Measurements from ENCODE around the gene TAAR6. TPM values are rescaled to one million over a fixed set of nuclear protein-coding genes. Genes with fewer than 3 reads are reported as not detected.
"Not testable (repeated sequence)": the region's sequence is repeated elsewhere in the genome, so short reads cannot be mapped to it uniquely, and the experiment has no call there.

The TAAR6 gene
- under 1 TPM in 1 of 4 donors, not detected in 3; 0.16 TPM for polyA plus RNA-seq (ENCODE audit: insufficient read length in 4 of 4)

DNA sequence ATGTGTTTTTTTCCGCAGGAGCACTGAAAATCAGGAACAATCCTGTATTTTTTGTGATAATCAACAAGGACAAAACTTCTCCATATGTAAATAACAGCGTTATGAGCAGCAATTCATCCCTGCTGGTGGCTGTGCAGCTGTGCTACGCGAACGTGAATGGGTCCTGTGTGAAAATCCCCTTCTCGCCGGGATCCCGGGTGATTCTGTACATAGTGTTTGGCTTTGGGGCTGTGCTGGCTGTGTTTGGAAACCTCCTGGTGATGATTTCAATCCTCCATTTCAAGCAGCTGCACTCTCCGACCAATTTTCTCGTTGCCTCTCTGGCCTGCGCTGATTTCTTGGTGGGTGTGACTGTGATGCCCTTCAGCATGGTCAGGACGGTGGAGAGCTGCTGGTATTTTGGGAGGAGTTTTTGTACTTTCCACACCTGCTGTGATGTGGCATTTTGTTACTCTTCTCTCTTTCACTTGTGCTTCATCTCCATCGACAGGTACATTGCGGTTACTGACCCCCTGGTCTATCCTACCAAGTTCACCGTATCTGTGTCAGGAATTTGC, at the start of gene TAAR6:
TSS of gene TAAR6 (plus strand) at position 102 of the 557 bp plus-strand sequence. CDS start at position 102, 0 bp downstream.
- DNase-seq (ENCODE audit: low read depth in 4 of 4, low spot score in 2 of 4): no peak

GRCh38 chr6:132520953-132521352, 49.2 kb upstream of the TAAR6 start:
- DNase-seq (ENCODE audit: low read depth in 4 of 4, low spot score in 2 of 4): no peak

- no peak for DNase-seq (ENCODE audit: low read depth in 4 of 4, low spot score in 2 of 4)
These were observed 45.5 kb upstream of the TAAR6 start for GRCh38 chr6:132524646-132525045.

- no peak for DNase-seq (ENCODE audit: low read depth in 4 of 4, low spot score in 2 of 4)
These were observed 44.3 kb upstream of the TAAR6 start for GRCh38 chr6:132525866-132526265.

DNA sequence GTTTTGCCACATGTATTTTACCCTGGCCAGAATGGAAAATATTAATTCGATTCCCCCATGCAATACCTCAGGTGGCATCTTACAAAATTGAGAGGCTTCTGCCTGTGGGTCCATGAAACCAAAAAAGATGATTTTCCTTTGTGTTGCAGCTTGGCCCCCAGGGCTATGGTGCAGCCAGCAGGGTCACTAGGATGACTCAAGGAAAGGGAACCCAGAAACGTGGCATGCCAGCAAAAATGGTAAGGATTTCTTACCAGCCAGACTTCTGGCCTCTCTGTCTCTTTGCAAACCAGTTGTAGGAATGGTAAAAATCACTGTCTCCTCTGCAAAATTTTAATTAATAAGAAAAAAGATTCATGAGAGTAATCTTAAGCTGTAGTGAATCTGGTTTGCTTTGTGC, 43.7 kb upstream of the TAAR6 start:
- no peak for DNase-seq (ENCODE audit: low read depth in 4 of 4, low spot score in 2 of 4)

DNA sequence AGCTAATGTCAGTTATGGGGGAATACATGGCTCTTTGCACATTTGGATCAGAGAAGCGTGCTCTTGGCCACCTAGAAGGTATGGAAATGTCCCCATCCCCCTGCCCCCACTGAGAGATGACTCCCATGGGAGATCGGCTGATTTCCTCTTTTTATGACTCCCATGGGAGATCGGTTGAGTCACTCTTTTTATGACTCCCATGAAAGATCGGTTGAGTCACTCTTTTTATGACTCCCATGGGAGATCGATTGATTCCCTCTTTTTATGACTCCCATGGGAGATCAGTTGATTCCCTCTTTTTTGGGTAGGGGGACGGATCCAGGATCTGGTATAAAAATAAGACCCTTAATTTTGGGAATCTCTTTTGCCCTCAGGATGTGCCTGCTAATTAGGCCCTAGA, 42.3 kb upstream of the TAAR6 start:
- no peak for DNase-seq (ENCODE audit: low read depth in 4 of 4, low spot score in 2 of 4)

GRCh38 chr6:132530293-132530974, 39.7 kb upstream of the TAAR6 start:
- DNase-seq (ENCODE audit: low read depth in 4 of 4, low spot score in 2 of 4): peak in 3 of 4 donors; percentile 54 to 60 (median 59)

DNA sequence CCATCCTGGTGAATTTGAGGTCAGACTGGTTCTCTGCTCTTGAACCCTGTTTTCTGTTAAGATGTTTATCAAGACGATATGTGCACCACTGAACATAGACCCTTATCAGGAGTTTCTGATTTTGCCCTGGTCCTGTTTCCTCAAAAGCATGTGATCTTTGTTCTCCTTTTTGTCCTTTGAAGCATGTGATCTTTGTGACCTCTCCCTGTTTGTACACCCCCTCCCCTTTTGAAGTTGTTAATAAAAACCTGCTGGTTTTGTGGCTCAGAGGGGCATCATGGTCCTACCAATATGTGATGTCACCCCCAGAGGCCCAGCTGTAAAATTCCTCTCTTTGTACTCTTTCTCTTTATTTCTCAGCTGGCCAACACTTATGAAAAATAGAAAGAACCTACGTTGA, 35.6 kb upstream of the TAAR6 start:
- DNase-seq (ENCODE audit: low read depth in 4 of 4, low spot score in 2 of 4): not testable (repeated sequence)

DNA sequence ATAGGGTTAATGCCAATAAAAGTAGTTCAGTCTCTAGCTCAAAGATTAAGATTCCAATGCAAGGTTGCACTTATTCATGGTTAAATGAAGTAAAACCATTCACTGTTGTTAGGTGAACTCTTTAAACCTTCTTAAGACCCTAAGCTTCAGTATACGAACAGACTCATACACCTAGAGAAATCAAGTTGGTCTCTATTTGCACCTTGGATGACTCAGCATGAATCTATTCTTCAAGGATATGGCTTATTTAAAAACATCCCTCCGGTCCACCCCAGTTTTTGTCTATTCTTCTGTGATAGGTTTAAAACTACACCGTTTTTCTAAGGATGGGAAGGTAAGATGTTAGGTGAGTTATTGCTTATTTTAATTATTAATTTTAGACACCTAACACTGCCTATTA, 33.0 kb upstream of the TAAR6 start:
- no peak for DNase-seq (ENCODE audit: low read depth in 4 of 4, low spot score in 2 of 4)

DNA sequence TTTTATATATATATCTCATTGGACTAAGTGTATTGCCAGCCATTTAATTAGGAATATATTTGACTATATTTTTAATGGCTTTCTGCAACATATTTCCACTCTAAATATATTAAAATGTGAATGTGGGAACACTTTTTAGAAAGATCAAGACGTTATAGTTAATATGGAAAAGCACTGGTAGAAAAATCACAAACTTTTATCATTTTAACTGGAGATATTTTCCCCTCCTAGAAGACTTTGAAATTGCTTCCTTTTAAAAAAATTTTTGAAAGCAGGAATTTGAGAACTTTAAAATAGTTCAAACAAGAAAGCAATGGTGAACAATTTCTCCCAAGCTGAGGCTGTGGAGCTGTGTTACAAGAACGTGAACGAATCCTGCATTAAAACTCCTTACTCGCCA, 32.1 kb upstream of the TAAR6 start, which contains the start of gene TAAR9:
TSS of gene TAAR9 (plus strand) at position 301 of the 400 bp plus-strand sequence. CDS start at position 314, 13 bp downstream.
- DNase-seq (ENCODE audit: low read depth in 4 of 4, low spot score in 2 of 4): no peak

DNA sequence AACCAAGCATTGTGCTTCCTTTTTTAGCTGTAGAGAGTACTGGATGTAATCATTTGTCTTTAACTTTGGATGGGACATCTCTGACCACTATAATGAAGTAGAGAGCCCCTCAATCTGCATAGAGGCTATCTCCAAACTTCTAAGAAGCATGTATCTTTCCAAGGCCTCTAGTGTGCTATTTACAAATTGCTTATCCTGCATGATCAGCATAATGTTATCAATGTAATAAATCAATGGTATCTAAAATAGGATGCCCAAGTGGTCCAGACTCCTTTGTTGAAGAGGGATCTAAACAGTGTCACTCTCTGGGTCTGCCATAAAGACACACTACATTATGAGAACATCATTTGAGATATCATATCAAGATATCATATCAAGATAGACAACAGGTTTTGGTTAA, 25.3 kb upstream of the TAAR6 start:
- no peak for DNase-seq (ENCODE audit: low read depth in 4 of 4, low spot score in 2 of 4)

DNA sequence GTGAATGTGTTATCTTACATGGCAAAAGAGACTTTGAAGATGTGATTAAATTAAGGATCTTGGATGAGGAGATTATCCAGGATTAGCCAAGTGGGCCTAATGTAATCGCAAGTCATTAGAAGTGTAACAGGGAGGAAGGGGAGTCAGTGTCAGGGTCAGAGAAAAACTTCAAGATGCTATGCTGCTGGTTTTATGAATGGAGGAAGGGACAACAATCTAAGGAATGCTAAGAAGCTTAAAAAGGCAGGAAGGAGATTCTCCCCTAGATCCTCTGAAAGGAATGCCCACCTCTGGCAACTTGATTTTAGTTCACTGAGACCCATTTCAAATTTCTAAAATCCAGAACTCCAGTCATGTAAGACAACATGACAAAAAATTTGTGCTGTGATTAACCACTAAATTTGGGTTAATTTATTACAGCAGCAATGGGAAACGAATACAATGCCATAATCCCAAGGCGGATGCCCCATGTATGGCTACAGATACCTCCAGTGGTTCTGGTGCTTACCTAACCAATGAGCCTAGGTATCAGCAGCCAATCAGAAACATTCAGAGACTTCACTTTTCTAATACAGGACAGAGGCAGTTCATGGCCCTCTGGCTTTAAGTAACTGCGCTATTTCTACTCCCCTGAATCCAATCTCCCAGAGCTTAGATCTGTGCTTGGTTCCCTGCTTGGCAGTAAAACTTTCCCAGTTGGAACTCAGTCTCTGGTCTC, 21.2 kb upstream of the TAAR6 start:
- DNase-seq (ENCODE audit: low read depth in 4 of 4, low spot score in 2 of 4): no peak

DNA sequence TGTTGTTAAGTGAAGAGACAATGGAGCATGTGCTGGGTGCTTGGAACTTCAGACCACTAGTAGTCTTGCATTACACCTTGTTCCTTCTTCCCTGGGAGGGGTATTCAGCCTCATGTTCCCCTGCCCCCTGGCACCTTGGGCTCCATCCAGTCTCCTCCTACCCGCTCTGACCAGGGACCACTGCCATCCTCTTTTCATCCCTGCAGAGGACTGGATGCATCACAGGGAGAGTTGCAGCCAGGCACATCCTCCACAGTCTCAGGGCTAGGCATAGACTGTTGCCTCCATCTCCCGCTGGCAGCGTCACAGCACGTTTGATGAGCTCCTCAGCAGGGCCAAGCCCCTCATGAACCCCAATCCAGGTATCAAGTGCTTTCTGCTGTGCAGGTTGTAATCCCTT, 18.9 kb upstream of the TAAR6 start:
- DNase-seq (ENCODE audit: low read depth in 4 of 4, low spot score in 2 of 4): no peak

- DNase-seq (ENCODE audit: low read depth in 4 of 4, low spot score in 2 of 4): no peak
These were observed 17.8 kb upstream of the TAAR6 start, which contains the start of gene TAAR8 for GRCh38 chr6:132552372-132552771. TSS of gene TAAR8 (plus strand) at chr6:132552672. CDS start at chr6:132552693, 21 bp downstream.

DNA sequence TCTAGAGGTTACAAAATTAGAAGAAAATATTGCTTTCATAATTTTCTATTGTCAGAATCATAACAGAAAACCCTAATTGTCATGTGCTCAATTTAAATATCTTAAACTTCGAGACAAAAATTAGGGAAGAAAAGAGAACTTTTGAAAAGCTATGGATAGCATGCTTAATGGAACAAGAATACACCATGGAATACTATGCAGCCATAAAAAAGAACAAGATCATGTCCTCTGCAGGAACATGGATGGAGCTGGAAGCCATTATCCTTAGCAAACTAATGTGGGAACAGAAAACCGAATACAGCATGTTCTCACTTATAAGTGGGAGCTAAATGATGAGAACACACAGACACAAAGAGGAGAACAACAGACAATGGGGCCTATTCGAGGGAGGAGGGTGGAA, 10.0 kb upstream of the TAAR6 start:
- DNase-seq (ENCODE audit: low read depth in 4 of 4, low spot score in 2 of 4): not testable (repeated sequence)

DNA sequence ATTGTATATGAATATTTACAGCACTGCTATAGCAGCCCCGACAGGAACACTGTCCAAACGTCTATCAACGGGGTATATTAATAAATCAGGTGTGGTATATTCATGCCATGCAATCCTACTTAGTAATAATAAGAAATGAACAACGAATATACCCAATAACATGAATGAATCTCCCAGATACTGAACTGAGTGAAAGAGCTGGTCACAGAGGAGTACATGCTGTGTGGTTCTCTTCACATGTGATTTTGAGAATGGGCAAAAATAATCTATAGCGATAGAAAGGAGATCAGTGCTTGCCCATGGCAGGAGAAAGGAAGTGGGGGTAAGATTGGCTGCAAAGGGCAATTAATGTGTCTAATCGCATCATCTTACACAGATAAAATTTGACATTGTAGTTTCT, 3.7 kb upstream of the TAAR6 start:
- DNase-seq (ENCODE audit: low read depth in 4 of 4, low spot score in 2 of 4): no peak

GRCh38 chr6:132567566-132567965, 2.6 kb upstream of the TAAR6 start:
- DNase-seq (ENCODE audit: low read depth in 4 of 4, low spot score in 2 of 4): no peak

DNA sequence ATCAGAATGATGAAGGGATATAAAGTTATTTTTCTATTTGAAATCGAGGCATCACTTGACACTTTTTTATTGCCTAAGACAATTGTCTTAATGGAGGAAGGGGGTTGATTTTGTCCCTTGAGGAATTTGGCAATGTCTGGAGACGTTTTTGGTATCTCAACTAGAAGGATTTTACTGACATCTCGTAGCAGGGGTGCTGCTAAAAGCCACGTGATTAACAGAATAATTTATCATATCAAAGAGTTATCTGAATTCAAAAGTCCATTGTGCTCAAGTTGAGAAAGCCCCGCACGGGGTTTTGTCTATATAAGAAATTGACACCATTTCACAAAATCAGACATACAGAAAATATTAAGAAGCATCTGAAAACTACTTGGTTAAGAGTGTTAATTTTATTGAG, 1.5 kb upstream of the TAAR6 start:
- no peak for DNase-seq (ENCODE audit: low read depth in 4 of 4, low spot score in 2 of 4)

DNA sequence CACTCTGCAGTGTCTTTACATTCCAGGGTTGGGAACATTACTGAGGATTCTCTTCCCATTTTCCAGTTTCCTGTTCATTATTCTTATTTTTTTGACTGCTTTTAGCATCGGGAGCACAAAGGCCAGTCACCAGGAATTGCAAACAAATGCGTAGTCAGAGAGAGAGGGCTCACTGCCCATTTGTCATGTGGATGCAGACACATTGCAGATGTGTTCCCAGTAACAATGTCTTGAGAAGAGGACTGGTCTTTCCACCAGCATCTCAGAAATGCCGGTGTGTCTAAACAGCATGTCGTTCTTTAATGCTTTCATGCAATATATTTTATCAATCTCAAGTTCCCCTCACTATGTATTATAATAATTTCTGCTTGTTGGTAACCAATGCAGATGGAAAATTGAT, 952 bp upstream of the TAAR6 start:
- peak in 1 of 4 donors; percentile 6 for DNase-seq (ENCODE audit: low read depth in 4 of 4, low spot score in 2 of 4)

DNA sequence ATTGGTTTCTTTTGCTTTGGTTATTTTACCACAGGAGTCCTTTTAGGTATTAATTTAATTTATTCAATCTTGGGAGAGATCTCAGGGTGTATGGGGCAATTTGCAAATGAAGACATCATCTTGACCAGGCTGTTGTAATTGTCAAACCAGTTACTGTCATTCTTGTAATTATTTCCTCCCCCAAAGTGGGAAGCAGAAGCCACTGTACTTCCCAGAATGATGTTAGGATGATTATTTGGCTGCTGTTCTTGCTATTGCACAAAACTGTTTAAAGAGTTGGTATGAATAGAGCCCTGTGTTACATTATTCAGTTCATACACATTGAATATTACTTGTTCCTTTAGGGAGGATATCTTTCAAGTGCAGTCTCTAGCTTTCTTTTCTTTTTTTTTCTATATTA, 1.7 kb downstream of the TAAR6 start:
- no peak for DNase-seq (ENCODE audit: low read depth in 4 of 4, low spot score in 2 of 4)

- DNase-seq (ENCODE audit: low read depth in 4 of 4, low spot score in 2 of 4): no peak
These were observed 14.6 kb downstream of the TAAR6 start for GRCh38 chr6:132584698-132585097.

DNA sequence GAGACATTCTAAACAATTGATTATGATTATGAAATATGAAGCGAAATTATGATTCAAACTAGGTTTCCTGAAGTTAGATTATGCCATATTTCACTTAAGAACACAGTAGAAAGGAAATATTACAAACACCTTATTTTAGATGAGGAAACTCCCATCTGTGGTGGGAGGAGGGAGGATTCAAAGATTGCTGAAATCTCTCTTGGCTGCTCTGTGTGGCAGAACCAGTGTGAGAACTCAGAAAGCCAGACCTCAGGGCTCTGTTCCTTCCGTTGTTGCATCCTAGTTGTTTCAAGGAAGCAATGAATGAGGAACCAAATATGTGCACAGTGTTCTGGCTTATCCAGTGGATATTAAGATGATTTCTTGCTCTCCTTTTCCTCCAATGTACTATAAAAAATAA, 17.3 kb downstream of the TAAR6 start:
- no peak for DNase-seq (ENCODE audit: low read depth in 4 of 4, low spot score in 2 of 4)

All from left renal cortex interstitium (tissue), 4 donors.